SK-N-SH (cell line): ENCODE data around the gene PRKD3. TPM values are rescaled to one million over a fixed set of nuclear protein-coding genes. Genes with fewer than 3 reads are reported as not detected.

Experiments
- CTCF ChIA-PET: fragments of 300-600, 350-600 bp; formaldehyde crosslinking; extraction: SDS; loops from one replicate; lab custom pipeline; 2021; lab: Yijun Ruan, JAX
- POLR2A ChIA-PET: fragments of 350-600 bp; sonication (Branson Sonifier 250); formaldehyde crosslinking; extraction: SDS; loops from one replicate; lab custom pipeline; 2020; ENCODE audit warnings: antibody characterized with exemption, inconsistent platforms; lab: Yijun Ruan, JAX
- DNase-seq: peaks from one replicate; pipeline ENCODE4 v3.0.0; 2012
- H2AFZ ChIP-seq: fragments of 200-600 bp; sonication (generic); 2 replicates; pipeline ENCODE4 v1.8.1; 2016; ENCODE audit warnings: antibody characterized with exemption, mild to moderate bottlenecking, low read depth
- H3F3A ChIP-seq: fragments of 200-600 bp; sonication (generic); replicated peaks from 2 replicates; pipeline ENCODE3; 2016; ENCODE audit warnings: antibody characterized with exemption, mild to moderate bottlenecking; ENCODE audit not compliant: insufficient read depth
- H3K27ac ChIP-seq, 2 experiments: fragments of 200-500 bp in 1 of 2; fragments of 200-600 bp in 1 of 2; sonication (Bioruptor generic) in 1 of 2; sonication (generic), shearing (Covaris generic) in 1 of 2; 2 replicates each; pipeline versions ENCODE4 v1.5.1 to v1.6.1; 2014 to 2016; ENCODE audit warnings: low read depth in 2 of 2, inconsistent platforms in 1 of 2, low read length in 1 of 2, mild to moderate bottlenecking in 1 of 2, mixed read lengths in 1 of 2
- H3K27me3 ChIP-seq: fragments of 200-600 bp; sonication (generic), shearing (Covaris generic); 2 replicates; pipeline ENCODE4 v1.6.1; 2016; ENCODE audit warnings: mixed run types; ENCODE audit not compliant: insufficient read depth
- H3K36me3 ChIP-seq, 2 experiments: fragments of 200-500 bp in 1 of 2; fragments of 200-600 bp in 1 of 2; sonication (Bioruptor generic) in 1 of 2; sonication (generic) in 1 of 2; replicated peaks in 1 of 2; 2 replicates each; pipeline versions ENCODE3 to v1.5.1; 2014 to 2016; ENCODE audit warnings: low read length in 1 of 2, mild to moderate bottlenecking in 1 of 2; ENCODE audit not compliant: insufficient read depth in 2 of 2, control insufficient read depth in 1 of 2
- H3K4me1 ChIP-seq, 2 experiments: fragments of 200-500 bp in 1 of 2; fragments of 200-600 bp in 1 of 2; sonication (Bioruptor generic) in 1 of 2; sonication (generic), shearing (Covaris generic) in 1 of 2; 2 replicates each; pipeline versions ENCODE4 v1.5.1 to v1.6.1; 2014 to 2016; ENCODE audit warnings: low read depth in 1 of 2, low read length in 1 of 2, mixed run types in 1 of 2; ENCODE audit not compliant: insufficient read depth in 2 of 2, control insufficient read depth in 1 of 2
- H3K4me2 ChIP-seq: fragments of 200-600 bp; sonication (generic), shearing (Covaris generic); 2 replicates; pipeline ENCODE4 v1.6.1; 2017; ENCODE audit warnings: mixed run types
- H3K4me3 ChIP-seq, 2 experiments: fragments of 200-500 bp in 1 of 2; fragments of 200-600 bp in 1 of 2; sonication (Bioruptor generic) in 1 of 2; sonication (generic), shearing (Covaris generic) in 1 of 2; 2 replicates each; pipeline versions ENCODE4 v1.5.1 to v1.8.1; 2014 to 2016; ENCODE audit warnings: low read depth in 2 of 2, inconsistent platforms in 1 of 2, low read length in 1 of 2, mild to moderate bottlenecking in 1 of 2, mixed read lengths in 1 of 2, moderate library complexity in 1 of 2
- H3K79me2 ChIP-seq: fragments of 200-600 bp; sonication (generic); 2 replicates; pipeline ENCODE4 v1.8.1; 2017; ENCODE audit warnings: mild to moderate bottlenecking; ENCODE audit not compliant: insufficient read depth
- H3K9ac ChIP-seq: fragments of 200-600 bp; sonication (generic); 2 replicates; pipeline ENCODE4 v1.6.1; 2017; ENCODE audit warnings: mixed run types
- H3K9me2 ChIP-seq: fragments of 200-600 bp; sonication (generic); 2 replicates; pipeline ENCODE4 v1.6.1; 2017; ENCODE audit warnings: mixed run types
- H3K9me3 ChIP-seq: fragments of 200-600 bp; sonication (generic); 2 replicates; pipeline ENCODE4 v1.6.1; 2017; ENCODE audit warnings: mixed run types, mild to moderate bottlenecking, moderate library complexity
- H4K20me1 ChIP-seq: fragments of 200-600 bp; sonication (generic); 2 replicates; pipeline ENCODE4 v1.6.1; 2017; ENCODE audit warnings: mild to moderate bottlenecking, mixed run types; ENCODE audit not compliant: insufficient read depth
- CHD2 ChIP-seq: fragments of 150-350 bp; IDR thresholded peaks from 2 replicates; pipeline ENCODE4 v1.6.1; 2018; ENCODE audit warnings: low read length; ENCODE audit not compliant: partially characterized antibody
- EZH2phosphoT487 ChIP-seq: fragments of 200-600 bp; sonication (generic); IDR thresholded peaks from 2 replicates; pipeline ENCODE4 v1.6.1; 2017; ENCODE audit warnings: low read depth, mixed run types, mild to moderate bottlenecking, antibody characterized with exemption, moderate library complexity, borderline replicate concordance
- FOSL2 ChIP-seq: IDR thresholded peaks from 2 replicates; pipeline ENCODE4 v1.4.0; 2012; ENCODE audit warnings: low read depth, mild to moderate bottlenecking, moderate library complexity, borderline replicate concordance
- FOXJ3 ChIP-seq: sonication (generic); formaldehyde crosslinking; IDR thresholded peaks from 2 replicates; pipeline ENCODE4 v1.5.1; 2020; ENCODE audit warnings: mild to moderate bottlenecking, missing genetic modification reagents
- GABPA ChIP-seq: IDR thresholded peaks from 2 replicates; pipeline ENCODE4 v1.4.0; 2012; ENCODE audit warnings: low read depth, mild to moderate bottlenecking
- MAX ChIP-seq: IDR thresholded peaks from 2 replicates; pipeline ENCODE4 v1.4.0; 2012; ENCODE audit warnings: low read depth
- MXI1 ChIP-seq: IDR thresholded peaks from 2 replicates; pipeline ENCODE4 v1.6.1; 2012; ENCODE audit warnings: mild to moderate bottlenecking, low read depth, low read length, improper control_type of control experiment
- REST ChIP-seq: IDR thresholded peaks from 2 replicates; pipeline ENCODE4 v1.6.1; 2012; ENCODE audit warnings: mild to moderate bottlenecking, low read depth, low read length, moderate library complexity
- RFX5 ChIP-seq: IDR thresholded peaks from 2 replicates; pipeline ENCODE4 v1.6.1; 2012; ENCODE audit warnings: mild to moderate bottlenecking, improper control_type of control experiment, low read length
- RXRA ChIP-seq: IDR thresholded peaks from 2 replicates; pipeline ENCODE4 v1.4.0; 2012; ENCODE audit warnings: low read depth, mild to moderate bottlenecking, borderline replicate concordance
- TEAD4 ChIP-seq: IDR thresholded peaks from 2 replicates; pipeline ENCODE4 v1.4.0; 2012; ENCODE audit warnings: mild to moderate bottlenecking, borderline replicate concordance; ENCODE audit not compliant: insufficient read depth
- USF1 ChIP-seq: IDR thresholded peaks from 2 replicates; pipeline ENCODE4 v1.4.0; 2012; ENCODE audit warnings: low read depth, borderline replicate concordance
- USF2 ChIP-seq: fragments of 150-350 bp; IDR thresholded peaks from 2 replicates; pipeline ENCODE4 v1.6.1; 2017; ENCODE audit warnings: antibody characterized with exemption, low read length, low read depth, borderline replicate concordance
- WGBS: methylation state at CpG from one replicate; pipeline ENCODE4 v1.1.6; 2017; ENCODE audit warnings: low lambda C conversion rate; 5-methylcytosine and 5-hydroxymethylcytosine counted together
- polyA plus RNA-seq, 3 experiments: library from polyadenylated mRNA; depleted of rRNA; stranded (reverse); fragments of >200 nt; gene quantifications; 2 replicates each; pipeline ENCODE4 v1.2.3, GENCODE V29; 2012

The PRKD3 gene
- polyA plus RNA-seq, 1 of the 3 experiments (the other 2 are of a cell fraction), result 15.9 TPM

GRCh38 chr2:37364351-37364750, 39.7 kb upstream of the PRKD3 start:
- DNase-seq, result no peak
- no peaks in the 10 kb centered on the region for H3K9me2 ChIP-seq
- CTCF ChIA-PET, result no interaction called here
- no peaks in the 10 kb centered on the region for H3K9me3 ChIP-seq
- no peak overlapping the region for H3K27ac ChIP-seq
- 84% methylated on average over 6 of the region's 6 CpGs for WGBS
- H3K4me1 ChIP-seq, result peaks cover 0 to 20% of the 10 kb centered on the region in 2 experiments; a peak in 2 of 4 replicates
- H3K9ac ChIP-seq, result no peak overlapping the region
- H3F3A ChIP-seq, result no peaks in the 10 kb centered on the region
- no peaks in the 10 kb centered on the region for H3K27me3 ChIP-seq
- H3K4me3 ChIP-seq, result no peak overlapping the region
- H2AFZ ChIP-seq, result no peak overlapping the region
- no peaks in the 10 kb centered on the region for H3K79me2 ChIP-seq
- TF ChIP-seq TEAD4 (no peak), EZH2phosphoT487 (no peak), RFX5 (no peak), REST (no peak), MAX (no peak), FOSL2 (no peak)
- TF ChIP-seq, all 33 proteins: peak for 0
- POLR2A ChIA-PET, result no interaction called here
- H3K4me2 ChIP-seq, result no peak overlapping the region
- H3K36me3 ChIP-seq, result no peaks in the 10 kb centered on the region
- H4K20me1 ChIP-seq, result no peaks in the 10 kb centered on the region

- Histone ChIP-seq H3K4me2 (no peak overlapping the region), H4K20me1 (no peaks in the 10 kb centered on the region), H3K27ac (peak overlapping the region in 1 of 2 experiments; percentile 35; a peak in 1 of 4 replicates), H3K9me2 (no peaks in the 10 kb centered on the region), H3K4me1 (peaks cover 0 to 26% of the 10 kb centered on the region in 2 experiments; a peak in 2 of 4 replicates), H3K9me3 (no peaks in the 10 kb centered on the region), H3K9ac (no peak overlapping the region), H3F3A (no peaks in the 10 kb centered on the region), H3K36me3 (no peaks in the 10 kb centered on the region), H3K79me2 (no peaks in the 10 kb centered on the region), H3K4me3 (no peak overlapping the region), H2AFZ (no peak overlapping the region), H3K27me3 (no peaks in the 10 kb centered on the region)
- ChIA-PET POLR2A (no interaction called here), CTCF (interaction anchor here (0.8 to 2.3 kb wide), 8 partner anchors 13 to 515 kb away, joined by 3 to 6 read pairs (median 3); no protein-coding TSS in a partner anchor)
- TF ChIP-seq RXRA (no peak), USF1 (no peak), GABPA (no peak), REST (no peak), USF2 (no peak), FOXJ3 (no peak), MXI1 (no peak), CHD2 (no peak)
- WGBS, result 68% methylated on average over 9 of the region's 9 CpGs
- DNase-seq, result no peak
Observed at GRCh38 chr2:37361994-37362698, 37.5 kb upstream of the PRKD3 start.
